H1 (cell line): Measurements from ENCODE around the gene SPSB3. TPM values are rescaled to one million over a fixed set of nuclear protein-coding genes. Genes with fewer than 3 reads are reported as not detected.

Experiments
- ATF3 ChIP-seq: IDR thresholded peaks from 2 replicates; pipeline ENCODE4 v1.6.1; 2011; ENCODE audit warnings: low read depth, mild to moderate bottlenecking, low read length; ENCODE audit not compliant: insufficient read depth
- BACH1 ChIP-seq: IDR thresholded peaks from 2 replicates; pipeline ENCODE4 v1.6.1; 2012; ENCODE audit warnings: low read length, improper control_type of control experiment
- CBX5 ChIP-seq: fragments of 300-800, 300-1000 bp; sonication (generic); IDR thresholded peaks from 2 replicates; pipeline ENCODE4 v1.7.1; 2016; ENCODE audit warnings: antibody characterized with exemption, low read length, low read depth
- CHD2 ChIP-seq: IDR thresholded peaks from 2 replicates; pipeline ENCODE4 v1.6.1; 2012; ENCODE audit warnings: low read length, improper control_type of control experiment
- CTBP2 ChIP-seq: IDR thresholded peaks from 2 replicates; pipeline ENCODE4 v1.7.0; 2011; ENCODE audit warnings: borderline replicate concordance, mild to moderate bottlenecking, moderate library complexity, mixed read lengths, low read length; ENCODE audit not compliant: insufficient read depth, insufficient read length
- GABPA ChIP-seq: IDR thresholded peaks from 2 replicates; pipeline ENCODE4 v1.6.1; 2011; ENCODE audit warnings: mild to moderate bottlenecking, low read length, moderate library complexity, borderline replicate concordance; ENCODE audit not compliant: insufficient read depth
- HDAC6 ChIP-seq: IDR thresholded peaks from one replicate; pipeline ENCODE4 v1.7.1; 2012; ENCODE audit warnings: low read depth, mild to moderate bottlenecking, inconsistent platforms, low read length, moderate library complexity
- NANOG ChIP-seq: IDR thresholded peaks from 2 replicates; pipeline ENCODE4 v1.6.1; 2011; ENCODE audit warnings: low read length, low read depth, mild to moderate bottlenecking, inconsistent platforms; ENCODE audit not compliant: insufficient read depth, poor library complexity, severe bottlenecking
- POLR2A ChIP-seq, 2 experiments: IDR thresholded peaks; 1 replicate in 1 of 2; 2 replicates in 1 of 2; pipeline ENCODE4 v1.6.1; 2011; ENCODE audit warnings: low read depth in 2 of 2, low read length in 2 of 2, mild to moderate bottlenecking in 2 of 2; ENCODE audit errors: control extremely low read depth in 1 of 2
- TCF12 ChIP-seq: IDR thresholded peaks from 2 replicates; pipeline ENCODE4 v1.6.1; 2011; ENCODE audit warnings: low read depth, mild to moderate bottlenecking, low read length
- ZNF274 ChIP-seq: IDR thresholded peaks from 2 replicates; pipeline ENCODE4 v1.7.0; 2012; ENCODE audit warnings: low read length, borderline replicate concordance; ENCODE audit errors: extremely low read depth
- polyA plus RNA-seq, 7 experiments: library from polyadenylated mRNA; depleted of rRNA in 3 of 7; stranded (reverse) in 5 of 7; unstranded in 2 of 7; fragments of >200 nt in 5 of 7; fragments of 200-250 nt in 2 of 7; gene quantifications; 1 replicate in 5 of 7; 2 replicates in 1 of 7; 4 replicates in 1 of 7; pipeline versions ENCODE4 v1.2.1 to v1.2.3, GENCODE V29; 2011 to 2013; ENCODE audit warnings: missing spikeins in 2 of 7, mixed read lengths in 2 of 7
- total RNA-seq: library from RNA; stranded (reverse); fragmentation: NEBNext Ultra II Directional; extraction: Animal tissue kit (Norgen Biotek cat#: 25700); gene quantifications from 2 replicates; pipeline ENCODE4 v1.2.1, GENCODE V29; 2021

SPSB3 gene
- total and polyA plus RNA-seq, 2 of the 8 experiments (the other 6 are each of a cell fraction or from before 2014, with no cell fraction given), result 22.5 to 37.8 TPM

- no peak for TF ChIP-seq TCF12
- no peak for TF ChIP-seq BACH1
- TF ChIP-seq GABPA, result no peak
- no peak for TF ChIP-seq ATF3
- TF ChIP-seq CHD2, result no peak
- no peak for TF ChIP-seq NANOG
- no peak for TF ChIP-seq HDAC6
- TF ChIP-seq POLR2A (IDR thresholded peaks at IDR 0.05; ENCODE audit: control extremely low read depth in 1 of 2, low read depth in 2 of 2, low read length in 2 of 2), result no peak
- TF ChIP-seq CTBP2, result no peak
- no peak for TF ChIP-seq ZNF274
- TF ChIP-seq CBX5, result no peak
Measured at GRCh38 chr16:1818204-1818872, 36.0 kb upstream of the SPSB3 start (continued).
